GM23338 (cell line): Measurements from ENCODE around the gene SETBP1. TPM values are rescaled to one million over a fixed set of nuclear protein-coding genes. Genes with fewer than 3 reads are reported as not detected.

Experiments
- ATAC-seq: fragments of 200-7000 bp; cut with Tn5 transposase; 3 replicates; pipeline ENCODE4 v1.9.1; 2020
- DNase-seq: peaks from one replicate; pipeline ENCODE4 v3.0.0-alpha.2; 2015; ENCODE audit warnings: low spot score
- H2AFZ ChIP-seq: fragments of 200-600 bp; sonication (generic); 2 replicates; pipeline ENCODE4 v1.8.0; 2016; ENCODE audit warnings: antibody characterized with exemption, mild to moderate bottlenecking, moderate library complexity
- H3F3A ChIP-seq: fragments of 200-600 bp; sonication (generic); replicated peaks from 2 replicates; pipeline ENCODE4 v1.8.0; 2017; ENCODE audit warnings: antibody characterized with exemption, mixed run types, low read depth
- H3K27ac ChIP-seq: fragments of 200-600 bp; sonication (generic); 2 replicates; pipeline ENCODE4 v1.6.1; 2016; ENCODE audit warnings: low read depth
- H3K27me3 ChIP-seq: fragments of 200-600 bp; sonication (generic); 2 replicates; pipeline ENCODE4 v1.8.0; 2016; ENCODE audit warnings: mild to moderate bottlenecking, mixed run types, moderate library complexity; ENCODE audit not compliant: insufficient read depth
- H3K36me3 ChIP-seq: fragments of 200-600 bp; sonication (generic); 2 replicates; pipeline ENCODE4 v1.8.0; 2016; ENCODE audit warnings: mild to moderate bottlenecking; ENCODE audit not compliant: insufficient read depth
- H3K4me1 ChIP-seq: fragments of 200-600 bp; sonication (generic); 2 replicates; pipeline ENCODE4 v1.8.0; 2016; ENCODE audit warnings: mild to moderate bottlenecking, moderate library complexity; ENCODE audit not compliant: insufficient read depth
- H3K4me2 ChIP-seq: fragments of 200-600 bp; sonication (generic); 2 replicates; pipeline ENCODE4 v1.7.1; 2017; ENCODE audit warnings: mixed run types
- H3K4me3 ChIP-seq: fragments of 200-600 bp; sonication (generic); 2 replicates; pipeline ENCODE4 v1.6.1; 2016; ENCODE audit warnings: mixed run types
- H3K79me2 ChIP-seq: fragments of 200-600 bp; sonication (generic); replicated peaks from 2 replicates; pipeline ENCODE4 v1.8.0; 2017; ENCODE audit warnings: mild to moderate bottlenecking; ENCODE audit not compliant: insufficient read depth
- H3K9me2 ChIP-seq: fragments of 200-600 bp; sonication (generic); 2 replicates; pipeline ENCODE4 v1.8.0; 2017; ENCODE audit not compliant: insufficient read depth
- H4K20me1 ChIP-seq: fragments of 200-600 bp; sonication (generic); replicated peaks from 2 replicates; pipeline ENCODE4 v1.8.0; 2017; ENCODE audit warnings: mild to moderate bottlenecking; ENCODE audit not compliant: insufficient read depth
- H3K27ac Mint-ChIP-seq: 2 replicates; pipeline ENCODE4 v1.8.0; 2020; ENCODE audit warnings: inconsistent platforms, mild to moderate bottlenecking, moderate library complexity, mixed read lengths
- H3K27me3 Mint-ChIP-seq: 3 replicates; pipeline ENCODE4 v1.8.0; 2022; ENCODE audit warnings: low read depth, mild to moderate bottlenecking, moderate library complexity, mixed read lengths, inconsistent platforms; ENCODE audit not compliant: insufficient read depth, poor library complexity
- H3K36me3 Mint-ChIP-seq: 3 replicates; pipeline ENCODE4 v1.8.0; 2021; ENCODE audit warnings: low read depth, mild to moderate bottlenecking, inconsistent platforms, moderate library complexity, mixed read lengths
- H3K4me1 Mint-ChIP-seq: 3 replicates; pipeline ENCODE4 v1.8.0; 2020; ENCODE audit warnings: mild to moderate bottlenecking, inconsistent platforms, mixed read lengths
- H3K4me3 Mint-ChIP-seq: 3 replicates; pipeline ENCODE4 v1.8.0; 2021; ENCODE audit warnings: moderate library complexity, mild to moderate bottlenecking, inconsistent platforms, mixed read lengths
- H3K9me3 Mint-ChIP-seq: 3 replicates; pipeline ENCODE4 v1.8.0; 2020; ENCODE audit warnings: moderate library complexity, mild to moderate bottlenecking, inconsistent platforms, mixed read lengths
- CREB1 ChIP-seq: fragments of 250-450 bp; sonication (Bioruptor Pico); IDR thresholded peaks from 2 replicates; pipeline ENCODE4 v1.5.0; 2020; ENCODE audit warnings: low read depth, mild to moderate bottlenecking, moderate library complexity
- EZH2phosphoT487 ChIP-seq: fragments of 200-600 bp; sonication (generic); IDR thresholded peaks from one replicate; pipeline ENCODE4 v1.8.1; 2018; ENCODE audit warnings: antibody characterized with exemption; ENCODE audit not compliant: unreplicated experiment
- JUNB ChIP-seq: IDR thresholded peaks from one replicate; pipeline ENCODE4 v1.6.1; 2016; ENCODE audit warnings: antibody characterized with exemption; ENCODE audit not compliant: unreplicated experiment
- NANOG ChIP-seq: IDR thresholded peaks from 2 replicates; pipeline ENCODE4 v1.6.1; 2016; ENCODE audit warnings: antibody characterized with exemption, borderline replicate concordance
- POLR2AphosphoS5 ChIP-seq: IDR thresholded peaks from 2 replicates; pipeline ENCODE4 v1.6.1; 2016; ENCODE audit warnings: antibody characterized with exemption, low read depth
- ZNF114 ChIP-seq: fragments of 250-450 bp; sonication (Bioruptor Pico); IDR thresholded peaks from 2 replicates; pipeline ENCODE4 v1.5.0; 2020; ENCODE audit warnings: mild to moderate bottlenecking, moderate library complexity
- polyA plus RNA-seq: library from polyadenylated mRNA; unstranded; fragments of >200 nt; fragmentation: Nextera tagmentation; extraction: Ambion mirVana; gene quantifications from 2 replicates; pipeline ENCODE4 v1.2.1, GENCODE V29; 2016
- total RNA-seq: library from RNA; depleted of rRNA; stranded (reverse); fragments of >200 nt; shearing (Covaris generic); gene quantifications from 2 replicates; pipeline ENCODE4 v1.2.3, GENCODE V29; 2014
- TF ChIP-seq, protein P1 (sequence below): fragments of 250-450 bp; sonication (Bioruptor Pico); IDR thresholded peaks from 2 replicates; pipeline ENCODE4 v1.5.0; 2020; ENCODE audit warnings: mild to moderate bottlenecking, moderate library complexity
- TF ChIP-seq, protein P2 (sequence below), 2 experiments: fragments of 200-600 bp in 1 of 2; sonication (generic) in 1 of 2; conservative IDR thresholded peaks; 2 replicates each; pipeline versions ENCODE4 v1.5.1 to v1.6.1; 2016 to 2017; ENCODE audit warnings: antibody characterized with exemption in 2 of 2, low read depth in 2 of 2, mild to moderate bottlenecking in 2 of 2, moderate library complexity in 1 of 2

The SETBP1 gene
- total and polyA plus RNA-seq, 2 experiments from 2014 or later: 1.6 to 5.5 TPM

DNA sequence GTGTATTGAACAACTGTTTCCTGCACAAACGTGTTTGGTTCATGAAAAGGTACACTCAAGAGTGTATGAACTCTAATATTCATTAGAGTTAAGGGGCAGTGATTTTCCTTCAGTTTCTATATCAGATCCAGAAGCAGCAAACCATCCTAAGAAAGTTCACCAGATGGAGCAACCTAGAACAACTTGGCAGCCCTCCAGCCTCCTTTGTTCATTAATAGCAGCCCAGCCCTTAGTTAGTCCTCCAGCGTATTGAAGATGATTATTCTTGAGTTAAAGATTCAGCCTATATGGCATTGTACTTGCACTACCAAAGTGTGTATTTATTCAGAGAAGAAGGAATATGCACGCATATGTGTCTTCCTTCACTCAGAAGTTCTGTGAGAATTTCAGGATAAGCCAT lies 365.5 kb downstream of the SETBP1 start:
- TF ChIP-seq ZNF114 (CRISPR knock-in tag): no peak
- TF ChIP-seq JUNB: no peak
- TF ChIP-seq, protein P1, sequence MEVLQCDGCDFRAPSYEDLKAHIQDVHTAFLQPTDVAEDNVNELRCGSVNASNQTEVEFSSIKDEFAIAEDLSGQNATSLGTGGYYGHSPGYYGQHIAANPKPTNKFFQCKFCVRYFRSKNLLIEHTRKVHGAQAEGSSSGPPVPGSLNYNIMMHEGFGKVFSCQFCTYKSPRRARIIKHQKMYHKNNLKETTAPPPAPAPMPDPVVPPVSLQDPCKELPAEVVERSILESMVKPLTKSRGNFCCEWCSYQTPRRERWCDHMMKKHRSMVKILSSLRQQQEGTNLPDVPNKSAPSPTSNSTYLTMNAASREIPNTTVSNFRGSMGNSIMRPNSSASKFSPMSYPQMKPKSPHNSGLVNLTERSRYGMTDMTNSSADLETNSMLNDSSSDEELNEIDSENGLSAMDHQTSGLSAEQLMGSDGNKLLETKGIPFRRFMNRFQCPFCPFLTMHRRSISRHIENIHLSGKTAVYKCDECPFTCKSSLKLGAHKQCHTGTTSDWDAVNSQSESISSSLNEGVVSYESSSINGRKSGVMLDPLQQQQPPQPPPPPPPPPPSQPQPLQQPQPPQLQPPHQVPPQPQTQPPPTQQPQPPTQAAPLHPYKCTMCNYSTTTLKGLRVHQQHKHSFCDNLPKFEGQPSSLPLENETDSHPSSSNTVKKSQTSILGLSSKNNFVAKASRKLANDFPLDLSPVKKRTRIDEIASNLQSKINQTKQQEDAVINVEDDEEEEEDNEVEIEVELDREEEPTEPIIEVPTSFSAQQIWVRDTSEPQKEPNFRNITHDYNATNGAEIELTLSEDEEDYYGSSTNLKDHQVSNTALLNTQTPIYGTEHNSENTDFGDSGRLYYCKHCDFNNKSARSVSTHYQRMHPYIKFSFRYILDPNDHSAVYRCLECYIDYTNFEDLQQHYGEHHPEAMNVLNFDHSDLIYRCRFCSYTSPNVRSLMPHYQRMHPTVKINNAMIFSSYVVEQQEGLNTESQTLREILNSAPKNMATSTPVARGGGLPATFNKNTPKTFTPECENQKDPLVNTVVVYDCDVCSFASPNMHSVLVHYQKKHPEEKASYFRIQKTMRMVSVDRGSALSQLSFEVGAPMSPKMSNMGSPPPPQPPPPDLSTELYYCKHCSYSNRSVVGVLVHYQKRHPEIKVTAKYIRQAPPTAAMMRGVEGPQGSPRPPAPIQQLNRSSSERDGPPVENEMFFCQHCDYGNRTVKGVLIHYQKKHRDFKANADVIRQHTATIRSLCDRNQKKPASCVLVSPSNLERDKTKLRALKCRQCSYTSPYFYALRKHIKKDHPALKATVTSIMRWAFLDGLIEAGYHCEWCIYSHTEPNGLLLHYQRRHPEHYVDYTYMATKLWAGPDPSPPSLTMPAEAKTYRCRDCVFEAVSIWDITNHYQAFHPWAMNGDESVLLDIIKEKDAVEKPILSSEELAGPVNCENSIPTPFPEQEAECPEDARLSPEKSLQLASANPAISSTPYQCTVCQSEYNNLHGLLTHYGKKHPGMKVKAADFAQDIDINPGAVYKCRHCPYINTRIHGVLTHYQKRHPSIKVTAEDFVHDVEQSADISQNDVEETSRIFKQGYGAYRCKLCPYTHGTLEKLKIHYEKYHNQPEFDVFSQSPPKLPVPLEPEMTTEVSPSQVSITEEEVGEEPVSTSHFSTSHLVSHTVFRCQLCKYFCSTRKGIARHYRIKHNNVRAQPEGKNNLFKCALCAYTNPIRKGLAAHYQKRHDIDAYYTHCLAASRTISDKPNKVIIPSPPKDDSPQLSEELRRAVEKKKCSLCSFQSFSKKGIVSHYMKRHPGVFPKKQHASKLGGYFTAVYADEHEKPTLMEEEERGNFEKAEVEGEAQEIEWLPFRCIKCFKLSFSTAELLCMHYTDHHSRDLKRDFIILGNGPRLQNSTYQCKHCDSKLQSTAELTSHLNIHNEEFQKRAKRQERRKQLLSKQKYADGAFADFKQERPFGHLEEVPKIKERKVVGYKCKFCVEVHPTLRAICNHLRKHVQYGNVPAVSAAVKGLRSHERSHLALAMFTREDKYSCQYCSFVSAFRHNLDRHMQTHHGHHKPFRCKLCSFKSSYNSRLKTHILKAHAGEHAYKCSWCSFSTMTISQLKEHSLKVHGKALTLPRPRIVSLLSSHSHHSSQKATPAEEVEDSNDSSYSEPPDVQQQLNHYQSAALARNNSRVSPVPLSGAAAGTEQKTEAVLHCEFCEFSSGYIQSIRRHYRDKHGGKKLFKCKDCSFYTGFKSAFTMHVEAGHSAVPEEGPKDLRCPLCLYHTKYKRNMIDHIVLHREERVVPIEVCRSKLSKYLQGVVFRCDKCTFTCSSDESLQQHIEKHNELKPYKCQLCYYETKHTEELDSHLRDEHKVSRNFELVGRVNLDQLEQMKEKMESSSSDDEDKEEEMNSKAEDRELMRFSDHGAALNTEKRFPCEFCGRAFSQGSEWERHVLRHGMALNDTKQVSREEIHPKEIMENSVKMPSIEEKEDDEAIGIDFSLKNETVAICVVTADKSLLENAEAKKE (CRISPR knock-in tag): no peak
- no peak for TF ChIP-seq EZH2phosphoT487
- no peak for TF ChIP-seq NANOG
- no peak for TF ChIP-seq POLR2AphosphoS5
- TF ChIP-seq, protein P2, sequence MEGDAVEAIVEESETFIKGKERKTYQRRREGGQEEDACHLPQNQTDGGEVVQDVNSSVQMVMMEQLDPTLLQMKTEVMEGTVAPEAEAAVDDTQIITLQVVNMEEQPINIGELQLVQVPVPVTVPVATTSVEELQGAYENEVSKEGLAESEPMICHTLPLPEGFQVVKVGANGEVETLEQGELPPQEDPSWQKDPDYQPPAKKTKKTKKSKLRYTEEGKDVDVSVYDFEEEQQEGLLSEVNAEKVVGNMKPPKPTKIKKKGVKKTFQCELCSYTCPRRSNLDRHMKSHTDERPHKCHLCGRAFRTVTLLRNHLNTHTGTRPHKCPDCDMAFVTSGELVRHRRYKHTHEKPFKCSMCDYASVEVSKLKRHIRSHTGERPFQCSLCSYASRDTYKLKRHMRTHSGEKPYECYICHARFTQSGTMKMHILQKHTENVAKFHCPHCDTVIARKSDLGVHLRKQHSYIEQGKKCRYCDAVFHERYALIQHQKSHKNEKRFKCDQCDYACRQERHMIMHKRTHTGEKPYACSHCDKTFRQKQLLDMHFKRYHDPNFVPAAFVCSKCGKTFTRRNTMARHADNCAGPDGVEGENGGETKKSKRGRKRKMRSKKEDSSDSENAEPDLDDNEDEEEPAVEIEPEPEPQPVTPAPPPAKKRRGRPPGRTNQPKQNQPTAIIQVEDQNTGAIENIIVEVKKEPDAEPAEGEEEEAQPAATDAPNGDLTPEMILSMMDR (conservative IDR thresholded peaks at IDR 0.05; ENCODE audit: low read depth in 2 of 2): no peak
- TF ChIP-seq CREB1: no peak
- no peaks in the 10 kb centered on the region for H3F3A ChIP-seq

More for the DNA sequence above, 365.5 kb downstream of the SETBP1 start:
- Mint-ChIP-seq H3K9me3 (no peaks in the 10 kb centered on the region), H3K27me3 (peaks cover 2% of the 10 kb centered on the region), H3K36me3 (no peaks in the 10 kb centered on the region), H3K27ac (no peak overlapping the region), H3K4me3 (no peak overlapping the region), H3K4me1 (no peaks in the 10 kb centered on the region)
- Histone ChIP-seq H3K36me3 (no peaks in the 10 kb centered on the region), H2AFZ (no peak overlapping the region), H4K20me1 (no peaks in the 10 kb centered on the region), H3K4me2 (no peak overlapping the region), H3K4me3 (no peak overlapping the region), H3K9me2 (no peaks in the 10 kb centered on the region; the same call in 1 of the 2 replicates), H3K27ac (no peak overlapping the region), H3K27me3 (no peaks in the 10 kb centered on the region), H3K4me1 (no peaks in the 10 kb centered on the region), H3K79me2 (no peaks in the 10 kb centered on the region)
- ATAC-seq: no peak
- no peak for DNase-seq
